H1 (cell line): ENCODE measurements around the gene PTPRT. TPM values are rescaled to one million over a fixed set of nuclear protein-coding genes. Genes with fewer than 3 reads are reported as not detected.
A peak's percentile ranks its signal among the peaks of the same experiment; 100 is the strongest.

Experiments
- CTCF ChIA-PET: fragments of 300-600 bp; sonication (Branson Sonifier 250); formaldehyde crosslinking; loops from one replicate; lab custom pipeline; 2021; ENCODE audit not compliant: partially characterized antibody; lab: Charles Lee
- POLR2A ChIA-PET: fragments of 300-600 bp; sonication (Branson Sonifier 250); formaldehyde crosslinking; loops from one replicate; lab custom pipeline; 2021; ENCODE audit warnings: inconsistent platforms; ENCODE audit not compliant: partially characterized antibody; lab: Charles Lee
- DNase-seq, 2 experiments: peaks; one replicate each; pipeline versions ENCODE4 v3.0.0 to v3.0.0-alpha.2; 2010 to 2022; ENCODE audit warnings: low spot score in 2 of 2, low read depth in 1 of 2, mixed read lengths in 1 of 2
- FAIRE-seq: peaks from 2 replicates; lab custom pipeline; 2011; peaks lifted over from hg19 to GRCh38; lab: Jason Lieb, UNC
- H2AFZ ChIP-seq: 2 replicates; pipeline ENCODE4 v1.8.1; 2012; ENCODE audit warnings: low read length, inconsistent platforms
- H2AK5ac ChIP-seq: 2 replicates; pipeline ENCODE4 v1.6.1; 2013; ENCODE audit warnings: low read depth, low read length
- H2BK120ac ChIP-seq: replicated peaks from 2 replicates; pipeline ENCODE3; 2013; ENCODE audit warnings: low read depth, low read length, inconsistent platforms
- H2BK12ac ChIP-seq: 2 replicates; pipeline ENCODE4 v1.6.1; 2013; ENCODE audit warnings: low read depth, low read length
- H2BK15ac ChIP-seq: 2 replicates; pipeline ENCODE4 v1.6.1; 2013; ENCODE audit warnings: low read length
- H2BK20ac ChIP-seq: 2 replicates; pipeline ENCODE4 v1.6.1; 2013; ENCODE audit warnings: low read length
- H2BK5ac ChIP-seq: 2 replicates; pipeline ENCODE4 v1.6.1; 2013; ENCODE audit warnings: low read depth, low read length
- H3K14ac ChIP-seq: 2 replicates; pipeline ENCODE4 v1.6.1; 2013; ENCODE audit warnings: inconsistent platforms; ENCODE audit not compliant: insufficient read length
- H3K18ac ChIP-seq: 2 replicates; pipeline ENCODE4 v1.6.1; 2013; ENCODE audit warnings: low read length; ENCODE audit errors: extremely low read depth
- H3K23ac ChIP-seq: 2 replicates; pipeline ENCODE4 v1.6.1; 2013; ENCODE audit warnings: inconsistent platforms; ENCODE audit not compliant: insufficient read length
- H3K23me2 ChIP-seq: 2 replicates; pipeline ENCODE4 v1.6.1; 2013; ENCODE audit warnings: low read depth, low read length
- H3K27ac ChIP-seq: 2 replicates; pipeline ENCODE4 v1.6.1; 2011; ENCODE audit warnings: low read depth, low read length, inconsistent platforms
- H3K27me3 ChIP-seq, 4 experiments: replicated peaks in 1 of 4; 1 replicate in 1 of 4; 2 replicates in 3 of 4; pipeline versions ENCODE4 v1.6.1 to v1.8.1; 2011 to 2013; ENCODE audit warnings: low read length in 3 of 4, mild to moderate bottlenecking in 3 of 4, inconsistent platforms in 2 of 4, mixed read lengths in 2 of 4, moderate library complexity in 1 of 4; ENCODE audit not compliant: control insufficient read depth in 3 of 4, insufficient read depth in 3 of 4; ENCODE audit errors: extremely low read depth in 1 of 4
- H3K36me3 ChIP-seq, 4 experiments: 2 replicates each; pipeline versions ENCODE4 v1.6.1 to v1.8.1; 2011 to 2013; ENCODE audit warnings: mild to moderate bottlenecking in 4 of 4, low read length in 3 of 4, moderate library complexity in 2 of 4, control low read depth in 1 of 4, inconsistent platforms in 1 of 4; ENCODE audit not compliant: insufficient read depth in 4 of 4, control insufficient read depth in 2 of 4
- H3K4ac ChIP-seq: replicated peaks from 2 replicates; pipeline ENCODE3; 2013; ENCODE audit warnings: low read length, low read depth, mixed read lengths, inconsistent platforms; ENCODE audit not compliant: insufficient read length
- H3K4me1 ChIP-seq, 4 experiments: replicated peaks in 1 of 4; 1 replicate in 1 of 4; 2 replicates in 3 of 4; pipeline versions ENCODE4 v1.6.1 to v1.8.1; 2011 to 2013; ENCODE audit warnings: low read length in 3 of 4, inconsistent platforms in 2 of 4, mixed read lengths in 1 of 4; ENCODE audit not compliant: insufficient read depth in 4 of 4, control insufficient read depth in 3 of 4
- H3K4me2 ChIP-seq, 2 experiments: 2 replicates each; pipeline versions ENCODE4 v1.6.1 to v1.8.1; 2011 to 2013; ENCODE audit warnings: low read depth in 2 of 2, low read length in 2 of 2, control low read depth in 1 of 2, inconsistent platforms in 1 of 2, mild to moderate bottlenecking in 1 of 2; ENCODE audit not compliant: insufficient read depth in 1 of 2
- H3K4me3 ChIP-seq, 4 experiments: fragments of 200-600, 300-600 bp in 1 of 4; sonication (generic), shearing (Covaris generic), sonication (Bioruptor Twin) in 1 of 4; 2 replicates each; pipeline versions ENCODE4 v1.5.1 to v1.8.1; 2011 to 2016; ENCODE audit warnings: low read length in 4 of 4, low read depth in 3 of 4, control low read depth in 2 of 4, inconsistent platforms in 2 of 4, mild to moderate bottlenecking in 2 of 4, mixed read lengths in 1 of 4, moderate library complexity in 1 of 4; ENCODE audit not compliant: insufficient read depth in 2 of 4; ENCODE audit errors: extremely low read depth in 1 of 4
- H3K56ac ChIP-seq: replicated peaks from 2 replicates; pipeline ENCODE3; 2013; ENCODE audit warnings: low read depth, mild to moderate bottlenecking, mixed read lengths, low read length, inconsistent platforms; ENCODE audit not compliant: insufficient read length
- H3K79me1 ChIP-seq: 2 replicates; pipeline ENCODE4 v1.6.1; 2013; ENCODE audit warnings: low read depth, low read length, control low read depth
- H3K79me2 ChIP-seq, 2 experiments: 2 replicates each; pipeline versions ENCODE4 v1.6.1 to v1.8.1; 2012 to 2013; ENCODE audit warnings: low read length in 2 of 2, mild to moderate bottlenecking in 2 of 2, inconsistent platforms in 1 of 2; ENCODE audit not compliant: insufficient read depth in 2 of 2, control insufficient read depth in 1 of 2
- H3K9ac ChIP-seq, 4 experiments: replicated peaks in 1 of 4; 1 replicate in 1 of 4; 2 replicates in 3 of 4; pipeline versions ENCODE4 v1.6.1 to v1.8.1; 2011 to 2013; ENCODE audit warnings: low read depth in 3 of 4, low read length in 3 of 4, control low read depth in 2 of 4, mild to moderate bottlenecking in 2 of 4, moderate library complexity in 2 of 4, inconsistent platforms in 1 of 4; ENCODE audit errors: extremely low read depth in 1 of 4
- H3K9me3 ChIP-seq, 2 experiments: 2 replicates each; pipeline versions ENCODE4 v1.6.1 to v1.8.1; 2012 to 2013; ENCODE audit warnings: mild to moderate bottlenecking in 2 of 2, moderate library complexity in 2 of 2, control low read depth in 1 of 2, inconsistent platforms in 1 of 2, low read depth in 1 of 2, low read length in 1 of 2, mixed read lengths in 1 of 2; ENCODE audit not compliant: insufficient read depth in 2 of 2
- H4K20me1 ChIP-seq, 2 experiments: replicated peaks in 1 of 2; 2 replicates each; pipeline versions ENCODE3 to v1.8.1; 2011 to 2013; ENCODE audit warnings: inconsistent platforms in 2 of 2, low read length in 2 of 2, mild to moderate bottlenecking in 1 of 2; ENCODE audit not compliant: insufficient read depth in 2 of 2, control insufficient read depth in 1 of 2
- H4K5ac ChIP-seq: 2 replicates; pipeline ENCODE4 v1.6.1; 2013; ENCODE audit warnings: low read length, low read depth, mixed read lengths, inconsistent platforms; ENCODE audit not compliant: insufficient read length
- H4K8ac ChIP-seq: 2 replicates; pipeline ENCODE4 v1.8.0; 2013; ENCODE audit warnings: mild to moderate bottlenecking, moderate library complexity, low read length, inconsistent platforms; ENCODE audit not compliant: insufficient read depth; ENCODE audit errors: extremely low read depth
- H4K91ac ChIP-seq: replicated peaks from 2 replicates; pipeline ENCODE3; 2013; ENCODE audit warnings: low read length, mixed read lengths, inconsistent platforms; ENCODE audit not compliant: insufficient read length
- CTCF ChIP-seq, 3 experiments: IDR thresholded peaks; 1 replicate in 2 of 3; 2 replicates in 1 of 3; pipeline versions ENCODE4 v1.5.1 to v1.6.1; 2011; ENCODE audit warnings: low read length in 3 of 3, mild to moderate bottlenecking in 3 of 3, inconsistent platforms in 2 of 3, low read depth in 1 of 3, moderate library complexity in 1 of 3; ENCODE audit not compliant: insufficient read depth in 1 of 3; ENCODE audit errors: control extremely low read depth in 1 of 3
- EP300 ChIP-seq, 2 experiments: IDR thresholded peaks; 1 replicate in 1 of 2; 2 replicates in 1 of 2; pipeline ENCODE4 v1.6.1; 2011 to 2012; ENCODE audit warnings: low read depth in 2 of 2, low read length in 2 of 2, mild to moderate bottlenecking in 2 of 2, borderline replicate concordance in 1 of 2, inconsistent platforms in 1 of 2, moderate library complexity in 1 of 2
- GABPA ChIP-seq: IDR thresholded peaks from 2 replicates; pipeline ENCODE4 v1.6.1; 2011; ENCODE audit warnings: mild to moderate bottlenecking, low read length, moderate library complexity, borderline replicate concordance; ENCODE audit not compliant: insufficient read depth
- PHF8 ChIP-seq: fragments of 200-600 bp; sonication (generic); conservative IDR thresholded peaks from 2 replicates; pipeline ENCODE4 v1.7.1; 2012; ENCODE audit warnings: low read depth, mild to moderate bottlenecking, inconsistent platforms, low read length, moderate library complexity
- POLR2A ChIP-seq, 2 experiments: IDR thresholded peaks; 1 replicate in 1 of 2; 2 replicates in 1 of 2; pipeline ENCODE4 v1.6.1; 2011; ENCODE audit warnings: low read depth in 2 of 2, low read length in 2 of 2, mild to moderate bottlenecking in 2 of 2; ENCODE audit errors: control extremely low read depth in 1 of 2
- RFX5 ChIP-seq: IDR thresholded peaks from 2 replicates; pipeline ENCODE4 v1.6.1; 2011; ENCODE audit warnings: low read depth, low read length, improper control_type of control experiment, borderline replicate concordance
- RNF2 ChIP-seq: fragments of 200-900, 300-1000 bp; sonication (generic); IDR thresholded peaks from 2 replicates; pipeline ENCODE4 v1.7.1; 2016; ENCODE audit warnings: borderline replicate concordance, low read depth, mild to moderate bottlenecking, antibody characterized with exemption, low read length; ENCODE audit not compliant: poor library complexity, severe bottlenecking; ENCODE audit errors: missing control alignments
- SAP30 ChIP-seq: fragments of 300-600 bp; sonication (generic); IDR thresholded peaks from 2 replicates; pipeline ENCODE4 v1.7.1; 2012; ENCODE audit warnings: low read length, moderate library complexity, mild to moderate bottlenecking, inconsistent platforms; ENCODE audit not compliant: insufficient read depth, insufficient replicate concordance
- SP2 ChIP-seq: IDR thresholded peaks from 2 replicates; pipeline ENCODE4 v1.6.1; 2012; ENCODE audit warnings: mild to moderate bottlenecking, low read length, inconsistent platforms
- TAF1 ChIP-seq: IDR thresholded peaks from 2 replicates; pipeline ENCODE4 v1.6.1; 2011; ENCODE audit warnings: mild to moderate bottlenecking, low read depth, low read length
- WGBS, 2 experiments: shearing (Covaris generic) in 1 of 2; methylation state at CpG; one replicate each; pipeline versions ENCODE4 v1.1.6 to v1.1.7; 2013 to 2015; ENCODE audit warnings: low lambda C conversion rate in 2 of 2, mixed read lengths in 2 of 2, inconsistent platforms in 1 of 2, low coverage in 1 of 2, missing lambda C conversion rate in 1 of 2; ENCODE audit not compliant: insufficient replicate concordance in 2 of 2, insufficient coverage in 1 of 2, insufficient read length in 1 of 2; ENCODE audit errors: extremely low coverage in 1 of 2, missing lambda C conversion rate in 1 of 2; 5-methylcytosine and 5-hydroxymethylcytosine counted together
- polyA plus RNA-seq, 7 experiments: library from polyadenylated mRNA; depleted of rRNA in 3 of 7; stranded (reverse) in 5 of 7; unstranded in 2 of 7; fragments of >200 nt in 5 of 7; fragments of 200-250 nt in 2 of 7; gene quantifications; 1 replicate in 5 of 7; 2 replicates in 1 of 7; 4 replicates in 1 of 7; pipeline versions ENCODE4 v1.2.1 to v1.2.3, GENCODE V29; 2011 to 2013; ENCODE audit warnings: missing spikeins in 2 of 7, mixed read lengths in 2 of 7
- total RNA-seq: library from RNA; stranded (reverse); fragmentation: NEBNext Ultra II Directional; extraction: Animal tissue kit (Norgen Biotek cat#: 25700); gene quantifications from 2 replicates; pipeline ENCODE4 v1.2.1, GENCODE V29; 2021

The PTPRT gene
- total and polyA plus RNA-seq, 2 of the 8 experiments (the other 6 are each of a cell fraction or from before 2014, with no cell fraction given) = 0.33 to 1.8 TPM

GRCh38 chr20:43198607-43199006 is 8.9 kb upstream of the PTPRT start:
- Histone ChIP-seq H3K23me2 (no peaks in the 10 kb centered on the region), H3K79me2 (no peaks in the 10 kb centered on the region), H4K20me1 (no peaks in the 10 kb centered on the region), H2BK20ac (no peak overlapping the region), H3K14ac (no peak overlapping the region), H4K5ac (no peak overlapping the region), H3K4me1 (peaks cover 0 to 3% (median under 1%) of the 10 kb centered on the region in 4 experiments; a peak in 2 of 7 replicates), H2AK5ac (no peak overlapping the region), H2BK120ac (no peak overlapping the region), H2BK12ac (no peak overlapping the region), H3K36me3 (no peaks in the 10 kb centered on the region), H2BK5ac (no peak overlapping the region), H3K4me2 (0 out of 4 replicates have a peak overlapping the region, but pooled peaks of 1 of the 2 experiments have one; percentile 11), H4K8ac (no peak overlapping the region), H3K4me3 (no peak overlapping the region), H3K9me3 (no peaks in the 10 kb centered on the region), H2AFZ (no peak overlapping the region), H3K18ac (no peak overlapping the region), H3K4ac (no peak overlapping the region), H3K27me3 (peaks cover 0 to 3% (median under 1%) of the 10 kb centered on the region in 4 experiments; a peak in 4 of 7 replicates), H3K27ac (no peak overlapping the region), H2BK15ac (no peak overlapping the region), H3K23ac (no peak overlapping the region), H3K9ac (no peak overlapping the region), H3K79me1 (no peaks in the 10 kb centered on the region), H4K91ac (no peak overlapping the region), H3K56ac (no peak overlapping the region)
- CTCF ChIA-PET = interaction anchor here (0.6 to 1.3 kb wide), 6 partner anchors 7 to 210 kb away, joined by 3 read pairs; no protein-coding TSS in a partner anchor
- POLR2A ChIA-PET = no interaction called here
- FAIRE-seq (peak; percentile 85), DNase-seq (peak in 1 of 2 experiments; percentile 17)
- WGBS, 2 experiments = 55% methylated on average over 4 of the region's 4 CpGs; no CpG with 5 or more reads in 1 of the 2 experiments
- no peak for TF ChIP-seq TAF1
- no peak for TF ChIP-seq SAP30
- TF ChIP-seq RFX5 = no peak
- no peak for TF ChIP-seq GABPA
- peak in 1 of 2 experiments; percentile 58; a peak in 1 of 3 replicates for TF ChIP-seq EP300 (IDR thresholded peaks at IDR 0.05; ENCODE audit: borderline replicate concordance in 1 of 2, low read depth in 2 of 2, low read length in 2 of 2)
- TF ChIP-seq PHF8 = no peak
- no peak for TF ChIP-seq RNF2
- TF ChIP-seq CTCF (IDR thresholded peaks at IDR 0.05; ENCODE audit: control extremely low read depth in 1 of 3, insufficient read depth in 1 of 3, low read depth in 1 of 3, low read length in 3 of 3) = no peak
- no peak for TF ChIP-seq SP2
- no peak for TF ChIP-seq POLR2A (IDR thresholded peaks at IDR 0.05; ENCODE audit: control extremely low read depth in 1 of 2, low read depth in 2 of 2, low read length in 2 of 2)
